ENCODE results near the gene ANKRD23. TPM values are rescaled to one million over a fixed set of nuclear protein-coding genes. Genes with fewer than 3 reads are reported as not detected.

The ANKRD23 gene
- total and polyA plus RNA-seq, 2 of the 13 experiments (the other 11 are each of a cell fraction or from before 2014, with no cell fraction given), result 1.5 to 1.6 TPM

- no peak for TF ChIP-seq KIAA2018 (CRISPR knock-in tag; IDR thresholded peaks at IDR 0.05; ENCODE audit: borderline replicate concordance)
- TF ChIP-seq DNMT3B (CRISPR knock-in tag; conservative IDR thresholded peaks at IDR 0.05), result no peak
- TF ChIP-seq ARID5B (CRISPR knock-in tag; IDR thresholded peaks at IDR 0.05), result peak; percentile 42; the same call in 1 of the 2 replicates
- TF ChIP-seq BORCS8-MEF2B (CRISPR knock-in tag; IDR thresholded peaks at IDR 0.05), result 0 out of 2 replicates have a peak, but pooled peaks have one; percentile 47
- TF ChIP-seq POLR2G (IDR thresholded peaks at IDR 0.05; ENCODE audit: low read depth, low read length), result no peak
- TF ChIP-seq IRF9 (CRISPR knock-in tag; IDR thresholded peaks at IDR 0.05; ENCODE audit: borderline replicate concordance), result no peak
- TF ChIP-seq ZNF678 (CRISPR knock-in tag; IDR thresholded peaks at IDR 0.05), result no peak
- TF ChIP-seq AKNA (CRISPR knock-in tag; IDR thresholded peaks at IDR 0.05; ENCODE audit: borderline replicate concordance), result no peak
- peak; percentile 32; the same call in 1 of the 2 replicates for TF ChIP-seq BCL6 (CRISPR knock-in tag; IDR thresholded peaks at IDR 0.05)
- TF ChIP-seq ZBTB1 (CRISPR knock-in tag; IDR thresholded peaks at IDR 0.05; ENCODE audit: borderline replicate concordance), result no peak
- no peak for TF ChIP-seq ZNF549 (CRISPR knock-in tag; IDR thresholded peaks at IDR 0.05)
Measured at GRCh38 chr2:96810783-96811192, 33.0 kb downstream of the ANKRD23 start (continued).

All from HepG2 (cell line).